Vagina (tissue), 2 donors: ENCODE data around the gene LPCAT1.

Source experiments
- POLR2A ChIP-seq, 2 donors: fragments of 450-650 bp; IDR thresholded peaks; one replicate each; pipeline ENCODE4 v1.6.1; 2017; ENCODE audit warnings: antibody characterized with exemption in 2 of 2, mild to moderate bottlenecking in 2 of 2, moderate library complexity in 2 of 2
- POLR2AphosphoS5 ChIP-seq, 2 donors: sonication (generic); formaldehyde crosslinking; IDR thresholded peaks; one replicate each; pipeline ENCODE4 v1.9.0; 2017; ENCODE audit warnings: antibody characterized with exemption in 2 of 2, mild to moderate bottlenecking in 2 of 2, low read depth in 1 of 2; ENCODE audit not compliant: insufficient read depth in 1 of 2
- TF ChIP-seq, protein P1 (sequence below), 3 experiments: fragments of 450-650 bp in 2 of 3; fragments of 200-600 bp in 1 of 3; sonication (generic) in 1 of 3; IDR thresholded peaks; one replicate each; pipeline ENCODE4 v1.5.1; 2017 to 2019; ENCODE audit warnings: antibody characterized with exemption in 3 of 3, mild to moderate bottlenecking in 2 of 3, moderate library complexity in 2 of 3

DNA sequence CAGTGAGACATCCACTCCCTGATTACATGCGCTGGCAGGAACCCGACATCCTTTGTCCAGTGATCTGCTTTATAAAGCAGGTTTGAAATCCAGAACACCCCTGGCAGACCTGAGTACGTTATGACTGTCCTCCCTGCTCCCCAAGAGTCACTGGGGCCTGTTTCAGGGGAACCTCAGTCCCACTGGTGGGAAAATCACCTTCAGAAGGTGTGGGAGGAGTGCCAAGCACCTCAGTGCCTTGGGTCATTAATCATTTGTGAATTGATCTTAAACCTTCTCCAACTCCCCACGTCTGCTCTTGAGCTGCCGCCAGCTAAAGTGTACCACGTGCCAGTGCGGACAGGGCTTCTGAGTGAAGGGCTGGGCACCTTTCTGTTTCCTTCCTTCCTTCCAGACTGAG lies 94.7 kb downstream of the LPCAT1 start:
- TF ChIP-seq, protein P1, sequence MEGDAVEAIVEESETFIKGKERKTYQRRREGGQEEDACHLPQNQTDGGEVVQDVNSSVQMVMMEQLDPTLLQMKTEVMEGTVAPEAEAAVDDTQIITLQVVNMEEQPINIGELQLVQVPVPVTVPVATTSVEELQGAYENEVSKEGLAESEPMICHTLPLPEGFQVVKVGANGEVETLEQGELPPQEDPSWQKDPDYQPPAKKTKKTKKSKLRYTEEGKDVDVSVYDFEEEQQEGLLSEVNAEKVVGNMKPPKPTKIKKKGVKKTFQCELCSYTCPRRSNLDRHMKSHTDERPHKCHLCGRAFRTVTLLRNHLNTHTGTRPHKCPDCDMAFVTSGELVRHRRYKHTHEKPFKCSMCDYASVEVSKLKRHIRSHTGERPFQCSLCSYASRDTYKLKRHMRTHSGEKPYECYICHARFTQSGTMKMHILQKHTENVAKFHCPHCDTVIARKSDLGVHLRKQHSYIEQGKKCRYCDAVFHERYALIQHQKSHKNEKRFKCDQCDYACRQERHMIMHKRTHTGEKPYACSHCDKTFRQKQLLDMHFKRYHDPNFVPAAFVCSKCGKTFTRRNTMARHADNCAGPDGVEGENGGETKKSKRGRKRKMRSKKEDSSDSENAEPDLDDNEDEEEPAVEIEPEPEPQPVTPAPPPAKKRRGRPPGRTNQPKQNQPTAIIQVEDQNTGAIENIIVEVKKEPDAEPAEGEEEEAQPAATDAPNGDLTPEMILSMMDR (IDR thresholded peaks at IDR 0.05): no peak
- TF ChIP-seq POLR2AphosphoS5 (IDR thresholded peaks at IDR 0.05; ENCODE audit: insufficient read depth in 1 of 2, low read depth in 1 of 2) (no peak), POLR2A (IDR thresholded peaks at IDR 0.05) (no peak)
